PC-3 (cell line): Measurements from ENCODE around the gene ANGPTL8.

Experiments used
- EZH2phosphoT487 ChIP-seq: fragments of 300-600 bp; sonication (generic); IDR thresholded peaks from 2 replicates; pipeline ENCODE4 v1.6.1; 2018; ENCODE audit warnings: mild to moderate bottlenecking, antibody characterized with exemption, low read length, borderline replicate concordance
- TF ChIP-seq, protein P1 (sequence below): fragments of 300-600 bp; sonication (generic); conservative IDR thresholded peaks from 2 replicates; pipeline ENCODE4 v1.5.1; 2017; ENCODE audit warnings: antibody characterized with exemption, low read depth, mild to moderate bottlenecking, low read length

DNA sequence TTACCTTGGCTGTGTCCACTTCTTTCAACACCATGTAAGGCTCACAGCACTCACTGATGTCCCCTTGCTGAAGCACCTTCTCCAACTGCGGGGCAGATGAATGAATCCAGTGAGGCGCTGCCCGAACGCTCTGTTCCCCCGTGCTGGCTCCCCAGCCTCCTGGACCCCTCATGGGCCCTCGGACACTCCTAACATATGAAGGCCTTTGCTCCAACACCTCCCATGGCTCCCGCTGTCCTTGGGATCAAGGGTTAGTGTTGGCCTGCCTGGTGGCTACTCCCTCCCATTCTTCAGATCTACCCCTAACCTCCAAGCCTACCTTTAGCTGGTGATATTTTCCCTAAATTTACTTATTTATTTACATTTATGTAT is 4.4 kb downstream of the ANGPTL8 start:
- TF ChIP-seq, protein P1, sequence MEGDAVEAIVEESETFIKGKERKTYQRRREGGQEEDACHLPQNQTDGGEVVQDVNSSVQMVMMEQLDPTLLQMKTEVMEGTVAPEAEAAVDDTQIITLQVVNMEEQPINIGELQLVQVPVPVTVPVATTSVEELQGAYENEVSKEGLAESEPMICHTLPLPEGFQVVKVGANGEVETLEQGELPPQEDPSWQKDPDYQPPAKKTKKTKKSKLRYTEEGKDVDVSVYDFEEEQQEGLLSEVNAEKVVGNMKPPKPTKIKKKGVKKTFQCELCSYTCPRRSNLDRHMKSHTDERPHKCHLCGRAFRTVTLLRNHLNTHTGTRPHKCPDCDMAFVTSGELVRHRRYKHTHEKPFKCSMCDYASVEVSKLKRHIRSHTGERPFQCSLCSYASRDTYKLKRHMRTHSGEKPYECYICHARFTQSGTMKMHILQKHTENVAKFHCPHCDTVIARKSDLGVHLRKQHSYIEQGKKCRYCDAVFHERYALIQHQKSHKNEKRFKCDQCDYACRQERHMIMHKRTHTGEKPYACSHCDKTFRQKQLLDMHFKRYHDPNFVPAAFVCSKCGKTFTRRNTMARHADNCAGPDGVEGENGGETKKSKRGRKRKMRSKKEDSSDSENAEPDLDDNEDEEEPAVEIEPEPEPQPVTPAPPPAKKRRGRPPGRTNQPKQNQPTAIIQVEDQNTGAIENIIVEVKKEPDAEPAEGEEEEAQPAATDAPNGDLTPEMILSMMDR: no peak
- no peak for TF ChIP-seq EZH2phosphoT487
